Esophagus squamous epithelium (tissue), 5 donors: Measurements from ENCODE around the gene MRPL48. TPM values are rescaled to one million over a fixed set of nuclear protein-coding genes. Genes with fewer than 3 reads are reported as not detected.
A peak's percentile ranks its signal among the peaks of the same experiment; 100 is the strongest.

Experiments used
- DNase-seq: peaks from one replicate; lab custom pipeline; 2025; lab: John Stamatoyannopoulos, UW
- H3K27ac ChIP-seq, 4 donors: fragments of 200-600 bp; sonication (generic); one replicate each; pipeline ENCODE4 v1.5.1; 2016 to 2019; ENCODE audit warnings: mild to moderate bottlenecking in 1 of 4
- H3K27me3 ChIP-seq, 4 donors: fragments of 200-600 bp; sonication (generic); 1 replicate in 3 of 4; 2 replicates in 1 of 4; pipeline versions ENCODE4 v1.5.1 to v1.6.0; 2017 to 2021; ENCODE audit warnings: antibody characterized with exemption in 1 of 4
- H3K36me3 ChIP-seq, 3 donors: fragments of 200-600 bp; sonication (generic); one replicate each; pipeline ENCODE4 v1.5.1; 2016 to 2019
- H3K4me1 ChIP-seq, 3 donors: fragments of 200-600 bp; sonication (generic); one replicate each; pipeline ENCODE4 v1.5.1; 2017 to 2019
- H3K4me3 ChIP-seq, 4 donors: fragments of 200-600 bp; sonication (generic); 1 replicate in 3 of 4; 2 replicates in 1 of 4; pipeline ENCODE4 v1.5.1; 2016 to 2019; ENCODE audit warnings: mild to moderate bottlenecking in 2 of 4, moderate library complexity in 1 of 4
- H3K9me3 ChIP-seq, 3 donors: fragments of 200-600 bp; sonication (generic); one replicate each; pipeline ENCODE4 v1.5.1; 2016 to 2019
- POLR2A ChIP-seq, 4 donors: fragments of 450-650 bp; IDR thresholded peaks; one replicate each; pipeline ENCODE4 v1.6.1; 2017; ENCODE audit warnings: antibody characterized with exemption in 4 of 4, mild to moderate bottlenecking in 4 of 4, moderate library complexity in 3 of 4
- WGBS, 2 donors: methylation state at CpG; one replicate each; pipeline ENCODE4 v1.1.5; 2018; 5-methylcytosine and 5-hydroxymethylcytosine counted together
- intact Hi-C: fragments of 100-400 bp; cut with DNase I; formaldehyde crosslinking; loops from one replicate; pipeline ENCODE4 v1.15.0; 2022
- total RNA-seq, 4 donors: library from RNA; depleted of rRNA; stranded (reverse); fragments of >200 nt; gene quantifications; one replicate each; pipeline ENCODE4 v1.1.0, GENCODE V29; 2016
- TF ChIP-seq, protein P1 (sequence below), 6 experiments: fragments of 450-650 bp in 4 of 6; fragments of 200-600 bp in 2 of 6; sonication (generic) in 2 of 6; IDR thresholded peaks; one replicate each; pipeline ENCODE4 v1.5.1; 2016 to 2019; ENCODE audit warnings: antibody characterized with exemption in 6 of 6, mild to moderate bottlenecking in 4 of 6, moderate library complexity in 4 of 6
- donor health status: DM: yes; HTN: yes; CAD: no.

MRPL48 gene
- total RNA-seq, 4 donors from 2014 or later: 9.2 to 23.5 (median 18.8) TPM

- no peak overlapping the region for H3K4me3 ChIP-seq
- intact Hi-C loops: no loop called here
- TF ChIP-seq, protein P1, sequence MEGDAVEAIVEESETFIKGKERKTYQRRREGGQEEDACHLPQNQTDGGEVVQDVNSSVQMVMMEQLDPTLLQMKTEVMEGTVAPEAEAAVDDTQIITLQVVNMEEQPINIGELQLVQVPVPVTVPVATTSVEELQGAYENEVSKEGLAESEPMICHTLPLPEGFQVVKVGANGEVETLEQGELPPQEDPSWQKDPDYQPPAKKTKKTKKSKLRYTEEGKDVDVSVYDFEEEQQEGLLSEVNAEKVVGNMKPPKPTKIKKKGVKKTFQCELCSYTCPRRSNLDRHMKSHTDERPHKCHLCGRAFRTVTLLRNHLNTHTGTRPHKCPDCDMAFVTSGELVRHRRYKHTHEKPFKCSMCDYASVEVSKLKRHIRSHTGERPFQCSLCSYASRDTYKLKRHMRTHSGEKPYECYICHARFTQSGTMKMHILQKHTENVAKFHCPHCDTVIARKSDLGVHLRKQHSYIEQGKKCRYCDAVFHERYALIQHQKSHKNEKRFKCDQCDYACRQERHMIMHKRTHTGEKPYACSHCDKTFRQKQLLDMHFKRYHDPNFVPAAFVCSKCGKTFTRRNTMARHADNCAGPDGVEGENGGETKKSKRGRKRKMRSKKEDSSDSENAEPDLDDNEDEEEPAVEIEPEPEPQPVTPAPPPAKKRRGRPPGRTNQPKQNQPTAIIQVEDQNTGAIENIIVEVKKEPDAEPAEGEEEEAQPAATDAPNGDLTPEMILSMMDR (IDR thresholded peaks at IDR 0.05): no peak
- no peak for TF ChIP-seq POLR2A (IDR thresholded peaks at IDR 0.05)
- H3K27ac ChIP-seq: no peak overlapping the region
- DNase-seq: no peak
- H3K4me1 ChIP-seq: no peaks in the 10 kb centered on the region
- no peaks in the 10 kb centered on the region for H3K9me3 ChIP-seq
- WGBS, 2 donors: 93 to 95% methylated on average over 1 of the region's 1 CpG
- H3K36me3 ChIP-seq: peaks cover 0 to 39% (median 0%) of the 10 kb centered on the region in 3 donors
- no peaks in the 10 kb centered on the region for H3K27me3 ChIP-seq
Measured at GRCh38 chr11:73856031-73856567, 68.4 kb downstream of the MRPL48 start.

DNA sequence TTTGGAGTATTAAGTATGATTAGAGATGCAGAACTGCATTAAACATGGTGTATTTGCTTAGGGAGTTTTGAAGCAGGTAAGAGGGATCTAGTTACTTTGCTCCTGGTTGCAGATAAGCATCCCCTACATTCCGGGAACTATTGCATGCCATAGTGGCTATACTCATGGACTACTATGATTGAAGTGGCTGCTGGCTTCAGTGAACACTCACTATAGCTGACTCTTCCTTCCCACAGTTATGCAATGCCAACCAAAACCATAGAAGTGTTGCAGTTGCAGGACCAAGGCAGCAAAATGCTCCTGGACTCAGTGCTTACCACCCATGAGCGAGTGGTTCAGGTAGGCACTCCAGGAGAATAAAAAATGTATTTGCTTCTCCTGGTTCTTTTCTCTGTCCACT lies 72.0 kb downstream of the MRPL48 start:
- Histone ChIP-seq H3K36me3 (peaks cover 0 to 68% (median 0%) of the 10 kb centered on the region in 3 donors), H3K4me3 (no peak overlapping the region), H3K27ac (no peak overlapping the region), H3K9me3 (no peaks in the 10 kb centered on the region), H3K4me1 (no peaks in the 10 kb centered on the region), H3K27me3 (no peaks in the 10 kb centered on the region)
- intact Hi-C loops: no loop called here
- TF ChIP-seq POLR2A (IDR thresholded peaks at IDR 0.05): no peak
- TF ChIP-seq, protein P1 (IDR thresholded peaks at IDR 0.05): no peak
- WGBS, 2 donors: 90 to 100% methylated on average over 2 of the region's 2 CpGs
- DNase-seq: no peak

- Histone ChIP-seq H3K9me3 (no peaks in the 10 kb centered on the region), H3K27me3 (no peaks in the 10 kb centered on the region), H3K4me1 (no peaks in the 10 kb centered on the region), H3K27ac (no peak overlapping the region), H3K36me3 (peaks cover 0 to 68% (median 0%) of the 10 kb centered on the region in 3 donors), H3K4me3 (no peak overlapping the region)
- WGBS, 2 donors: 79 to 82% methylated on average over 2 of the region's 2 CpGs
- intact Hi-C loops: no loop called here
- no peak for TF ChIP-seq POLR2A (IDR thresholded peaks at IDR 0.05)
- TF ChIP-seq, protein P1 (IDR thresholded peaks at IDR 0.05): no peak
- no peak for DNase-seq
Measured at GRCh38 chr11:73860202-73860601, 72.5 kb downstream of the MRPL48 start.

DNA sequence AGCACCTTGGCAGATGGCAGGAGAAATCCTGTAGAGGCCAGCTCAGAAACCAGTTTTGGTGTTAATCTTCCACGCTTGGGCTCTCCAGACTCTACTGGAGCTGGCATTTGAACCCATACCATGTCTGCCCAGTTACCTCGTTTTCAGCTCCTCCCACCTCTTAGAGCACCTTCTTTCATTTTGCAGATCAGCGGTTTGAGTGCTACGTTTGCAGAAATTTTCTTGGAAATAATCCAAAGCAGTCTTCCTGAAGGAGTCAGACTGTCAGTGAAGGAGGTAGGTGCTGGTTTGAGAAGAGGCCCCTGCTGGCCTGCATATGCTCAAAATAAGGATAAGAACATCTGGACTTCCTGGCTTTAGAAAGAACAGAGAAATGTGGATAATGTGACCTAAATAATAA lies 75.3 kb downstream of the MRPL48 start:
- TF ChIP-seq, protein P1 (IDR thresholded peaks at IDR 0.05): no peak
- TF ChIP-seq POLR2A (IDR thresholded peaks at IDR 0.05): no peak
- no peak overlapping the region for H3K27ac ChIP-seq
- H3K36me3 ChIP-seq: peaks cover 0 to 65% (median 0%) of the 10 kb centered on the region in 3 donors
- intact Hi-C loops: no loop called here
- no peak overlapping the region for H3K4me3 ChIP-seq
- H3K9me3 ChIP-seq: no peaks in the 10 kb centered on the region
- peaks cover 0 to 16% (median 9%) of the 10 kb centered on the region in 3 donors for H3K4me1 ChIP-seq
- 45 to 74% methylated on average over 2 to 3 of the region's 4 CpGs for WGBS, 2 donors
- no peak for DNase-seq
- no peaks in the 10 kb centered on the region for H3K27me3 ChIP-seq

DNA sequence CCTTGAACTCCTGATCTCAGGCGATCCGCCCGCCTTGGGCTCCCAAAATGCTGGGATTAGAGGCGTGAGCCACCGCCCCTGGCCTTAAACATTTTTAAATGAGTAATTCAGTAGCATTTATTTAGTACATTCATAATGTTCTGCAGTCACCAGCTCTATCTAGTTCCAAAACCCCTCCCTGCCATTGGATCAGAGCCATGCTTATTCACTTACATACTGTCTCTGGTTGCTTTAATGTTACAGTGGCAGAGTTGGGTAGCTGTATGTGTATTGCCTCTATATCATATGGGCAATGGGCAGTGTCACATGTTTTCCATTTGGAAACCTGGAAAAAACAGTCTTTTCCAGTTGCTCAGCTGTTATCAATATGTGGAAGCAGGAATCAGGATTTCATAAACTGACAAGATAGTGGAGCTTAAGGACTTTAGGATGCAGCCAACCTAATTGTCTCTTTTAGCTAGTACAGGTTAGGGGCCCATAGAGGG lies 78.5 kb downstream of the MRPL48 start:
- WGBS, 2 donors: 26 to 70% methylated on average over 5 of the region's 5 CpGs
- H3K27ac ChIP-seq: peak overlapping the region; percentile 17 to 76 (median 56)
- TF ChIP-seq POLR2A (IDR thresholded peaks at IDR 0.05): no peak

More for the DNA sequence above, 78.5 kb downstream of the MRPL48 start:
- intact Hi-C loops: no loop called here
- peaks cover 0 to 55% (median 0%) of the 10 kb centered on the region in 3 donors for H3K36me3 ChIP-seq
- no peak for DNase-seq
- peaks cover 0 to 26% (median 9%) of the 10 kb centered on the region in 3 donors for H3K4me1 ChIP-seq
- no peaks in the 10 kb centered on the region for H3K9me3 ChIP-seq
- H3K4me3 ChIP-seq: no peak overlapping the region
- H3K27me3 ChIP-seq: no peaks in the 10 kb centered on the region
